Measurements from ENCODE around the gene NEDD9.

NEDD9 gene

GRCh38 chr6:11143394-11144371, 88.8 kb downstream of the NEDD9 start:
- Mint-ChIP-seq H3K4me3 (no peak overlapping the region), H3K9me3 (peaks cover 0 to 6% of the 10 kb centered on the region in 2 donors), H3K27me3 (no peaks in the 10 kb centered on the region), H3K27ac (no peak overlapping the region), H3K4me1 (peaks cover 24% of the 10 kb centered on the region)
- DNase-seq, result no peak
- ATAC-seq, result no peak

DNA sequence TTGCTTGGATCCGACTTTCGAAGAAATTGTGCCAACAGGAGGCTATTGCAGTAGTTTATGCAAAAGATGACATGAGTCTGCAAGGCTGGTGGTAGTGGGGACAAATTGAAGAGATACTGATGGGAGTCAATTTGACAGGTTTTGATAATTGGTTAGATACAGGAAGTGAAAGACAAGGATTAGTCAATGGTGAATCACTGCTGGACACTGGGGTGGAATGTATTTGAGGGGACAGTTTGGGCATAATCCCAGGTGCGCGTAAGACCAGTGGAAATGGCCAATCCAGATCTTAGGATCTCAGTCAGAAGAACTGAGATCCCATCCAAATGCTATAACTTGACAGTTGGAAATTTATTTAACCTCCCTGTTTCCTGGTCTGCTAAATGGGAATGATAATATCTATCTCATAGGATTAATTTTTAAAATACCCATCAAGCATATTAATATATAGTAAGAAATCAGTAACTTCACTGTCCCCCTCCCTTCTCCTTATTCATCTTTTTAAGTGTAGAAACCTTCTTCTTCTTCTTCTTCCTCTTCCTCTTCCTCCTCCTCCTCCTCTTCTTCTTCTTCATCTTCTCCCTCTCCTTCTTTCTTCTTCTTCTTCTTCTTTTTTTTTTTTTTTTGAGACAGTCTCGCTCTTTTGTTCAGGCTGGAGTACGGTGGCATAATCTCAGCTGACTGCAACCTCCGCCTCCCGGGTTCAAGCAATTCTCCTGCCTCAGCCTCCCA, 90.0 kb downstream of the NEDD9 start:
- no peaks in the 10 kb centered on the region for H3K27me3 Mint-ChIP-seq
- DNase-seq (no peak), ATAC-seq (no peak)
- H3K4me3 Mint-ChIP-seq, result no peak overlapping the region
- peaks cover 29% of the 10 kb centered on the region for H3K4me1 Mint-ChIP-seq
- peaks cover 0 to 6% of the 10 kb centered on the region in 2 donors for H3K9me3 Mint-ChIP-seq
- no peak overlapping the region for H3K27ac Mint-ChIP-seq

DNA sequence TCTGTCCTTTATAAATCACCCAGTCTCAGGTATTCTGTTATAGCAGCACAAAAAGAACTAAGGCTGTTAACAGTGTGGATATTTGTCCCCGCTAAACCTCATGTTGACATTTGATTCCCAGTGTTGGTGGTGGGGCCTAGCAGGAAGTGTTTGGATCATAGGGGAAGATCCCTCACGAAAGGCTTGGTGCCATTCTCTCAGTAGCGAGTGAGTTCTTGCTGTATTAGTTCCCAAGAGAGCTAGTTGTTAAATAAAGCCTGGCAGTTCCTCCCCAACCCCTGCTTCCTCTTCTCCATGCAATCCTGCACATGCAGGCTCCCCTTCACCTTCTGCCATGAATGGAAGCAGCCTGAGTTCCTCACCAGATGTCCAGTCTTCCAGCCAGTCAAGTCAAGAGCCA, 91.2 kb downstream of the NEDD9 start:
- DNase-seq (no peak), ATAC-seq (no peak)
- Mint-ChIP-seq H3K4me1 (peaks cover 29% of the 10 kb centered on the region), H3K27ac (no peak overlapping the region), H3K4me3 (no peak overlapping the region), H3K27me3 (no peaks in the 10 kb centered on the region), H3K9me3 (peaks cover 0 to 6% of the 10 kb centered on the region in 2 donors)

GRCh38 chr6:11140056-11140455, 92.4 kb downstream of the NEDD9 start:
- Mint-ChIP-seq H3K9me3 (peaks cover 0 to 6% of the 10 kb centered on the region in 2 donors), H3K27ac (no peak overlapping the region), H3K27me3 (no peaks in the 10 kb centered on the region), H3K4me1 (peaks cover 29% of the 10 kb centered on the region), H3K4me3 (no peak overlapping the region)
- ATAC-seq (no peak), DNase-seq (no peak)

- peak; percentile 90 for ATAC-seq
- peaks cover 0 to 6% of the 10 kb centered on the region in 2 donors for H3K9me3 Mint-ChIP-seq
- peak in 1 of 2 donors; percentile 7 for DNase-seq
- H3K4me3 Mint-ChIP-seq, result peak overlapping the region; percentile 3 to 46
- no peaks in the 10 kb centered on the region for H3K27me3 Mint-ChIP-seq
- peak overlapping the region; percentile 0 to 57 for H3K27ac Mint-ChIP-seq
- peaks cover 24% of the 10 kb centered on the region for H3K4me1 Mint-ChIP-seq
These were observed 93.2 kb downstream of the NEDD9 start for GRCh38 chr6:11139051-11139960.

DNA sequence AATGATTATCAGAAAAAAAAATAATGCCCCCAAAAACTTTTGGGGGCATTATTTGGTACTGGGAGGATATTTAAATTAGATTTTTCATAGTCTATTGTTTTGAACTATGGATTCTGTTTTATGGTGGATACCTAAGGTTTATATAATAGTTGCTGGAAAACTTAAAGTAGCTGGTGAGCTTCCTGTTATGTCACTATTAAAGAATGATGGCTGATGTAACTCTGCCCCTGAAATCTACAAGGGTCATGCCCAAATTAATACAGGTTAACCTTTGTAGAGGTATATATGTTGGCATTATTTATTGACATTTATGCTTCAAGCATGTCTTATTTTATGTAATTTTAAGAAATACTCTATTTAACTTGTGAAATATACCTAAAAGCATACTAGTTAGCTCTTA, 95.7 kb downstream of the NEDD9 start:
- DNase-seq, result no peak
- peaks cover 0 to 6% of the 10 kb centered on the region in 2 donors for H3K9me3 Mint-ChIP-seq
- peaks cover 22% of the 10 kb centered on the region for H3K4me1 Mint-ChIP-seq
- no peaks in the 10 kb centered on the region for H3K27me3 Mint-ChIP-seq
- H3K4me3 Mint-ChIP-seq, result no peak overlapping the region
- H3K27ac Mint-ChIP-seq, result no peak overlapping the region
- ATAC-seq, result no peak
